Neutrophil (primary cell): ENCODE data around the gene CTSH.
"Not testable (repeated sequence)": the region's sequence is repeated elsewhere in the genome, so short reads cannot be mapped to it uniquely, and the experiment has no call there.

Experiments
- H3K27ac ChIP-seq: fragments of 200-600 bp; sonication (generic); 2 replicates; pipeline ENCODE4 v1.5.1; 2016; ENCODE audit warnings: mild to moderate bottlenecking, moderate library complexity
- H3K27me3 ChIP-seq: fragments of 200-600 bp; sonication (generic); 2 replicates; pipeline ENCODE4 v1.6.0; 2016; ENCODE audit warnings: mild to moderate bottlenecking
- H3K36me3 ChIP-seq: fragments of 200-600 bp; sonication (generic); 2 replicates; pipeline ENCODE4 v1.5.1; 2017
- H3K4me1 ChIP-seq, 2 experiments: fragments of 200-600 bp in 1 of 2; sonication (generic) in 1 of 2; 1 replicate in 1 of 2; 2 replicates in 1 of 2; pipeline versions ENCODE4 v1.5.1 to v1.6.1; 2013 to 2016; ENCODE audit warnings: low read depth in 1 of 2, low read length in 1 of 2, mild to moderate bottlenecking in 1 of 2, moderate library complexity in 1 of 2; ENCODE audit not compliant: control insufficient read depth in 1 of 2, insufficient read depth in 1 of 2
- H3K4me3 ChIP-seq, 2 experiments: fragments of 200-600 bp in 1 of 2; sonication (generic) in 1 of 2; 1 replicate in 1 of 2; 2 replicates in 1 of 2; pipeline ENCODE4 v1.5.1; 2013 to 2016; ENCODE audit warnings: low read depth in 1 of 2, low read length in 1 of 2, mild to moderate bottlenecking in 1 of 2, moderate library complexity in 1 of 2
- H3K9me3 ChIP-seq: fragments of 200-600 bp; sonication (generic); 2 replicates; pipeline ENCODE4 v1.5.1; 2016
- CTCF ChIP-seq: fragments of 200-600 bp; sonication (generic); IDR thresholded peaks from 2 replicates; pipeline ENCODE4 v1.5.1; 2016; ENCODE audit warnings: antibody characterized with exemption

Gene CTSH

GRCh38 chr15:78909160-78909695, 35.6 kb downstream of the CTSH start:
- TF ChIP-seq CTCF: no peak
- peaks cover 27 to 37% of the 10 kb centered on the region in 2 experiments for H3K4me1 ChIP-seq
- no peak overlapping the region for H3K4me3 ChIP-seq
- no peak overlapping the region for H3K27ac ChIP-seq
- H3K36me3 ChIP-seq: peaks cover 70% of the 10 kb centered on the region
- H3K9me3 ChIP-seq: no peaks in the 10 kb centered on the region
- no peaks in the 10 kb centered on the region for H3K27me3 ChIP-seq

- no peak for TF ChIP-seq CTCF
- peaks cover 70% of the 10 kb centered on the region for H3K36me3 ChIP-seq
These were observed 37.3 kb downstream of the CTSH start for GRCh38 chr15:78907577-78907976.

GRCh38 chr15:78906316-78906620, 38.6 kb downstream of the CTSH start:
- TF ChIP-seq CTCF: no peak
- Histone ChIP-seq H3K27ac (no peak overlapping the region), H3K36me3 (peaks cover 83% of the 10 kb centered on the region)

More at GRCh38 chr15:78907577-78907976, 37.3 kb downstream of the CTSH start:
- no peaks in the 10 kb centered on the region for H3K9me3 ChIP-seq
- no peak overlapping the region for H3K27ac ChIP-seq
- H3K4me1 ChIP-seq: peaks cover 23 to 30% of the 10 kb centered on the region in 2 experiments
- H3K27me3 ChIP-seq: no peaks in the 10 kb centered on the region
- H3K4me3 ChIP-seq: no peak overlapping the region

GRCh38 chr15:78904599-78905358, 40.1 kb downstream of the CTSH start:
- Histone ChIP-seq H3K4me3 (no peak overlapping the region), H3K9me3 (no peaks in the 10 kb centered on the region), H3K27me3 (no peaks in the 10 kb centered on the region), H3K36me3 (peaks cover 93% of the 10 kb centered on the region), H3K27ac (no peak overlapping the region), H3K4me1 (peaks cover 0 to 2% of the 10 kb centered on the region in 2 experiments)
- TF ChIP-seq CTCF: no peak

More at GRCh38 chr15:78906316-78906620, 38.6 kb downstream of the CTSH start:
- no peaks in the 10 kb centered on the region for H3K9me3 ChIP-seq
- H3K4me3 ChIP-seq: no peak overlapping the region
- H3K4me1 ChIP-seq: peaks cover 10 to 17% of the 10 kb centered on the region in 2 experiments
- no peaks in the 10 kb centered on the region for H3K27me3 ChIP-seq

GRCh38 chr15:78902281-78903032, 42.4 kb downstream of the CTSH start:
- H3K36me3 ChIP-seq: peaks cover 97% of the 10 kb centered on the region
- not testable (repeated sequence) for H3K27ac ChIP-seq, H3K9me3 ChIP-seq

GRCh38 chr15:78900819-78901533, 43.9 kb downstream of the CTSH start:
- H3K36me3 ChIP-seq: peaks cover 96% of the 10 kb centered on the region
- not testable (repeated sequence) for H3K27me3 ChIP-seq, H3K27ac ChIP-seq

More at GRCh38 chr15:78902281-78903032, 42.4 kb downstream of the CTSH start:
- not testable (repeated sequence) for H3K27me3 ChIP-seq, H3K4me3 ChIP-seq, H3K4me1 ChIP-seq

More at GRCh38 chr15:78900819-78901533, 43.9 kb downstream of the CTSH start:
- H3K4me3 ChIP-seq, H3K4me1 ChIP-seq, H3K9me3 ChIP-seq: not testable (repeated sequence)
